ENCODE results near the gene C1orf56.

The C1orf56 gene

GRCh38 chr1:151061704-151062103 is 14.2 kb downstream of the C1orf56 start:
- DNase-seq (ENCODE audit: low read depth) = no peak

GRCh38 chr1:151062741-151063371 is 15.3 kb downstream of the C1orf56 start:
- DNase-seq (ENCODE audit: low read depth) = peak; percentile 43

- DNase-seq (ENCODE audit: low read depth) = no peak
Measured at GRCh38 chr1:151065089-151065645, 17.6 kb downstream of the C1orf56 start.

GRCh38 chr1:151067185-151067584 is 19.6 kb downstream of the C1orf56 start:
- no peak for DNase-seq (ENCODE audit: low read depth)

- no peak for DNase-seq (ENCODE audit: low read depth)
Measured at GRCh38 chr1:151069103-151069486, 21.5 kb downstream of the C1orf56 start.

GRCh38 chr1:151070474-151071276 is 23.1 kb downstream of the C1orf56 start, which contains the start of gene GABPB2:
Gene GABPB2, plus strand, starts transcription at chr1:151070761. Its CDS starts 17,429 bp downstream, at chr1:151088190.
- peak; percentile 99 for DNase-seq (ENCODE audit: low read depth)

GRCh38 chr1:151072224-151072623 is 24.7 kb downstream of the C1orf56 start:
- no peak for DNase-seq (ENCODE audit: low read depth)

- DNase-seq (ENCODE audit: low read depth) = no peak
Measured at GRCh38 chr1:151085953-151086559, 38.5 kb downstream of the C1orf56 start.

- DNase-seq (ENCODE audit: low read depth) = peak; percentile 53
Measured at GRCh38 chr1:151097426-151097825, 49.9 kb downstream of the C1orf56 start.

- no peak for DNase-seq (ENCODE audit: low read depth)
Measured at GRCh38 chr1:151098126-151098525, 50.6 kb downstream of the C1orf56 start.
